Urinary bladder (tissue), 4 donors: ENCODE results near the gene RAB40B. TPM values are rescaled to one million over a fixed set of nuclear protein-coding genes. Genes with fewer than 3 reads are reported as not detected.
A peak's percentile ranks its signal among the peaks of the same experiment; 100 is the strongest.

Experiments used
- DNase-seq: peaks from one replicate; pipeline ENCODE4 v3.0.0-alpha.2; 2015; ENCODE audit errors: extremely low spot score
- H3K27ac ChIP-seq: one replicate; pipeline ENCODE4 v1.5.1; 2013; ENCODE audit warnings: low read depth, mild to moderate bottlenecking, moderate library complexity
- H3K36me3 ChIP-seq: one replicate; pipeline ENCODE4 v1.6.1; 2013; ENCODE audit warnings: mild to moderate bottlenecking, moderate library complexity; ENCODE audit not compliant: insufficient read depth
- H3K4me1 ChIP-seq: one replicate; pipeline ENCODE4 v1.6.1; 2013; ENCODE audit warnings: mild to moderate bottlenecking, moderate library complexity; ENCODE audit not compliant: insufficient read depth
- H3K4me3 ChIP-seq: one replicate; pipeline ENCODE4 v1.5.1; 2013; ENCODE audit warnings: low read depth, low read length
- WGBS: extraction: QIAGEN DNeasy Blood & Tissue Kit; methylation state at CpG from one replicate; pipeline ENCODE4 v1.1.7; 2013; 5-methylcytosine and 5-hydroxymethylcytosine counted together
- polyA plus RNA-seq: library from polyadenylated mRNA; stranded (reverse); fragments of 200-250 nt; gene quantifications from one replicate; pipeline ENCODE4 v1.2.3, GENCODE V29; 2013
- total RNA-seq: library from RNA; depleted of rRNA; stranded (reverse); fragments of >200 nt; gene quantifications from one replicate; pipeline ENCODE4 v1.2.3, GENCODE V29; 2014
- donor health status: healthy with polysubstance abuse.
- donor health status: healthy.

The RAB40B gene
- total and polyA plus RNA-seq, 2 donors: 9.8 to 25.7 TPM

- WGBS: 93% methylated on average over 14 of the region's 17 CpGs
- no peak overlapping the region for H3K4me3 ChIP-seq
- DNase-seq: no peak
- H3K36me3 ChIP-seq: no peaks in the 10 kb centered on the region
- H3K4me1 ChIP-seq: no peaks in the 10 kb centered on the region
- no peak overlapping the region for H3K27ac ChIP-seq
These were observed 6.8 kb downstream of the RAB40B start for GRCh38 chr17:82691714-82692113.

- DNase-seq: no peak
- WGBS: 81% methylated on average over 18 of the region's 18 CpGs
- no peak overlapping the region for H3K4me3 ChIP-seq
- H3K36me3 ChIP-seq: no peaks in the 10 kb centered on the region
- H3K27ac ChIP-seq: no peak overlapping the region
- H3K4me1 ChIP-seq: no peaks in the 10 kb centered on the region
These were observed 7.6 kb downstream of the RAB40B start for GRCh38 chr17:82690786-82691489.

GRCh38 chr17:82689077-82689476 lies 9.4 kb downstream of the RAB40B start:
- no peak for DNase-seq
- 92% methylated on average over 8 of the region's 8 CpGs for WGBS
- Histone ChIP-seq H3K36me3 (no peaks in the 10 kb centered on the region), H3K27ac (no peak overlapping the region), H3K4me3 (no peak overlapping the region), H3K4me1 (no peaks in the 10 kb centered on the region)

GRCh38 chr17:82687871-82688270 lies 10.6 kb downstream of the RAB40B start:
- Histone ChIP-seq H3K4me1 (no peaks in the 10 kb centered on the region), H3K4me3 (no peak overlapping the region), H3K27ac (no peak overlapping the region), H3K36me3 (no peaks in the 10 kb centered on the region)
- no peak for DNase-seq
- WGBS: 95% methylated on average over 9 of the region's 9 CpGs

GRCh38 chr17:82687375-82687861 lies 11.1 kb downstream of the RAB40B start:
- Histone ChIP-seq H3K27ac (no peak overlapping the region), H3K36me3 (no peaks in the 10 kb centered on the region), H3K4me3 (no peak overlapping the region), H3K4me1 (no peaks in the 10 kb centered on the region)
- WGBS: 84% methylated on average over 10 of the region's 10 CpGs
- no peak for DNase-seq

- 91% methylated on average over 19 of the region's 19 CpGs for WGBS
- H3K4me3 ChIP-seq: no peak overlapping the region
- H3K4me1 ChIP-seq: no peaks in the 10 kb centered on the region
- DNase-seq: no peak
- no peak overlapping the region for H3K27ac ChIP-seq
- H3K36me3 ChIP-seq: no peaks in the 10 kb centered on the region
These were observed 11.9 kb downstream of the RAB40B start for GRCh38 chr17:82686366-82687324.

- Histone ChIP-seq H3K27ac (no peak overlapping the region), H3K4me3 (no peak overlapping the region), H3K36me3 (no peaks in the 10 kb centered on the region), H3K4me1 (no peaks in the 10 kb centered on the region)
- no peak for DNase-seq
- WGBS: 92% methylated on average over 12 of the region's 12 CpGs
These were observed 13.2 kb downstream of the RAB40B start for GRCh38 chr17:82685291-82685690.

- no peaks in the 10 kb centered on the region for H3K4me1 ChIP-seq
- H3K4me3 ChIP-seq: no peak overlapping the region
- DNase-seq: no peak
- 81% methylated on average over 13 of the region's 13 CpGs for WGBS
- peak overlapping the region; percentile 48 for H3K27ac ChIP-seq
- H3K36me3 ChIP-seq: no peaks in the 10 kb centered on the region
These were observed 14.2 kb downstream of the RAB40B start for GRCh38 chr17:82684228-82684841.

GRCh38 chr17:82683534-82683933 lies 15.0 kb downstream of the RAB40B start:
- WGBS: 92% methylated on average over 1 of the region's 1 CpG

GRCh38 chr17:82681547-82681946 lies 17.0 kb downstream of the RAB40B start:
- DNase-seq: no peak
- Histone ChIP-seq H3K4me1 (no peaks in the 10 kb centered on the region), H3K27ac (no peak overlapping the region), H3K4me3 (no peak overlapping the region), H3K36me3 (no peaks in the 10 kb centered on the region)
- 94% methylated on average over 3 of the region's 3 CpGs for WGBS

More at GRCh38 chr17:82683534-82683933, 15.0 kb downstream of the RAB40B start:
- no peak overlapping the region for H3K27ac ChIP-seq
- H3K36me3 ChIP-seq: no peaks in the 10 kb centered on the region
- H3K4me1 ChIP-seq: no peaks in the 10 kb centered on the region
- no peak overlapping the region for H3K4me3 ChIP-seq
- DNase-seq: no peak

GRCh38 chr17:82679586-82680465 lies 18.7 kb downstream of the RAB40B start:
- Histone ChIP-seq H3K36me3 (no peaks in the 10 kb centered on the region), H3K4me1 (no peaks in the 10 kb centered on the region), H3K4me3 (no peak overlapping the region), H3K27ac (no peak overlapping the region)
- WGBS: 86% methylated on average over 28 of the region's 28 CpGs
- no peak for DNase-seq

GRCh38 chr17:82678265-82678891 lies 20.1 kb downstream of the RAB40B start:
- H3K27ac ChIP-seq: no peak overlapping the region
- H3K36me3 ChIP-seq: no peaks in the 10 kb centered on the region
- no peak for DNase-seq
- H3K4me3 ChIP-seq: no peak overlapping the region
- 91% methylated on average over 14 of the region's 14 CpGs for WGBS
- no peaks in the 10 kb centered on the region for H3K4me1 ChIP-seq
